ENCODE results near the gene DPP10. TPM values are rescaled to one million over a fixed set of nuclear protein-coding genes. Genes with fewer than 3 reads are reported as not detected.

The DPP10 gene
- total RNA-seq, 4 donors from 2014 or later, result 3.3 to 6.6 (median 4.7) TPM

- Histone ChIP-seq H3K27ac (replicated peaks in 1 of 4) (peak overlapping the region in 1 of 4 donors; percentile 11), H3K36me3 (no peaks in the 10 kb centered on the region), H3K27me3 (no peaks in the 10 kb centered on the region), H3K4me3 (no peak overlapping the region), H3K4me1 (peaks cover 0 to 2% (median 0%) of the 10 kb centered on the region in 4 donors), H3K9me3 (no peaks in the 10 kb centered on the region)
- 58% methylated on average over 3 of the region's 3 CpGs for WGBS
- TF ChIP-seq POLR2A (IDR thresholded peaks at IDR 0.05; ENCODE audit: low read depth) (no peak), POLR2AphosphoS5 (IDR thresholded peaks at IDR 0.05) (no peak), EP300 (IDR thresholded peaks at IDR 0.05) (no peak)
- TF ChIP-seq, protein P1, sequence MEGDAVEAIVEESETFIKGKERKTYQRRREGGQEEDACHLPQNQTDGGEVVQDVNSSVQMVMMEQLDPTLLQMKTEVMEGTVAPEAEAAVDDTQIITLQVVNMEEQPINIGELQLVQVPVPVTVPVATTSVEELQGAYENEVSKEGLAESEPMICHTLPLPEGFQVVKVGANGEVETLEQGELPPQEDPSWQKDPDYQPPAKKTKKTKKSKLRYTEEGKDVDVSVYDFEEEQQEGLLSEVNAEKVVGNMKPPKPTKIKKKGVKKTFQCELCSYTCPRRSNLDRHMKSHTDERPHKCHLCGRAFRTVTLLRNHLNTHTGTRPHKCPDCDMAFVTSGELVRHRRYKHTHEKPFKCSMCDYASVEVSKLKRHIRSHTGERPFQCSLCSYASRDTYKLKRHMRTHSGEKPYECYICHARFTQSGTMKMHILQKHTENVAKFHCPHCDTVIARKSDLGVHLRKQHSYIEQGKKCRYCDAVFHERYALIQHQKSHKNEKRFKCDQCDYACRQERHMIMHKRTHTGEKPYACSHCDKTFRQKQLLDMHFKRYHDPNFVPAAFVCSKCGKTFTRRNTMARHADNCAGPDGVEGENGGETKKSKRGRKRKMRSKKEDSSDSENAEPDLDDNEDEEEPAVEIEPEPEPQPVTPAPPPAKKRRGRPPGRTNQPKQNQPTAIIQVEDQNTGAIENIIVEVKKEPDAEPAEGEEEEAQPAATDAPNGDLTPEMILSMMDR (IDR thresholded peaks at IDR 0.05), result no peak
- DNase-seq (ENCODE audit: extremely low spot score), result no peak
- intact Hi-C loops (cut with DNase I), result no loop called here
Measured at GRCh38 chr2:114534116-114535084, 92.0 kb downstream of the DPP10 start.

GRCh38 chr2:114537777-114538176 is 95.3 kb downstream of the DPP10 start:
- WGBS, result 78% methylated on average over 1 of the region's 1 CpG
- DNase-seq (ENCODE audit: extremely low spot score), result no peak
- no peaks in the 10 kb centered on the region for H3K27me3 ChIP-seq
- H3K36me3 ChIP-seq, result no peaks in the 10 kb centered on the region
- TF ChIP-seq, protein P1 (IDR thresholded peaks at IDR 0.05), result no peak
- TF ChIP-seq EP300 (IDR thresholded peaks at IDR 0.05) (no peak), POLR2A (IDR thresholded peaks at IDR 0.05; ENCODE audit: low read depth) (no peak), POLR2AphosphoS5 (IDR thresholded peaks at IDR 0.05) (no peak)
- peaks cover 0 to 5% (median under 1%) of the 10 kb centered on the region in 4 donors for H3K4me1 ChIP-seq
- intact Hi-C loops (cut with DNase I), result no loop called here
- no peak overlapping the region for H3K4me3 ChIP-seq
- H3K27ac ChIP-seq (replicated peaks in 1 of 4), result no peak overlapping the region
- H3K9me3 ChIP-seq, result no peaks in the 10 kb centered on the region

GRCh38 chr2:114542695-114543094 is 100.3 kb downstream of the DPP10 start:
- no peak for DNase-seq (ENCODE audit: extremely low spot score)
- intact Hi-C loops (cut with DNase I), result no loop called here
- H3K4me1 ChIP-seq, result peaks cover 0 to 11% (median 1%) of the 10 kb centered on the region in 4 donors
- no peaks in the 10 kb centered on the region for H3K36me3 ChIP-seq
- 29% methylated on average over 2 of the region's 2 CpGs for WGBS
- H3K9me3 ChIP-seq, result no peaks in the 10 kb centered on the region
- H3K4me3 ChIP-seq, result peak overlapping the region in 2 of 4 donors; percentile 25 to 40
- H3K27ac ChIP-seq (replicated peaks in 1 of 4), result peak overlapping the region; percentile 32 to 54 (median 46)
- TF ChIP-seq POLR2AphosphoS5 (IDR thresholded peaks at IDR 0.05) (no peak), EP300 (IDR thresholded peaks at IDR 0.05) (no peak), POLR2A (IDR thresholded peaks at IDR 0.05; ENCODE audit: low read depth) (no peak)
- TF ChIP-seq, protein P1 (IDR thresholded peaks at IDR 0.05), result no peak
- no peaks in the 10 kb centered on the region for H3K27me3 ChIP-seq

DNA sequence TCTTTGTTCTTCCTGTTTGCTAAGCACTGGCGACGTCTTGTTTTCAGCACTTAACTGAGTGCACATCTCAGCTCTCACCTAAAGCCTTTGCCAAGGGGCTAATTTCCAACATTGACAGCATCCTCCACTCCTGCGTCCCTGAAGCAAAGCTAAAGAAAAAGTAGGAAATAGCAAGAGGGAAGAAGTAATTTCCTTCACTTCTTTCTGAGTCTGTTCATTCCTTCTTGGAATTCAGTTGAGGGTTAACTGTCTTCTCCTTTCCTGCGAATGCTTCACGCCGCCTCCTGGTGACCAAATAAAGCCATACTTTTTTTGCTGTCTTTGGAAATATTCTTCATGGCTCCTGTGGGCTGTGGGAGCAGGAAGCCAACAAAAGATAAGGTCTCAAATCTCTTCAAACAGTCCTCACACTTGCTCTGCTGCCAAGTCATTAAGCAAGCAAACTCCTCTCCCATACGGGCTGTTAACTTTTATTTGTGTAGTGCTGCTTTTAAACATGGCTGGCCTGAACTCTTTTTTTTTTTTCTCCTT is 100.9 kb downstream of the DPP10 start:
- TF ChIP-seq POLR2AphosphoS5 (IDR thresholded peaks at IDR 0.05) (no peak), EP300 (IDR thresholded peaks at IDR 0.05) (no peak), POLR2A (IDR thresholded peaks at IDR 0.05; ENCODE audit: low read depth) (no peak)
- TF ChIP-seq, protein P1 (IDR thresholded peaks at IDR 0.05), result peak in 1 of 3 experiments; percentile 31
- Histone ChIP-seq H3K27me3 (no peaks in the 10 kb centered on the region), H3K36me3 (no peaks in the 10 kb centered on the region), H3K4me1 (peaks cover 0 to 11% (median 1%) of the 10 kb centered on the region in 4 donors), H3K4me3 (peak overlapping the region in 3 of 4 donors; percentile 8 to 40 (median 25)), H3K27ac (replicated peaks in 1 of 4) (peak overlapping the region; percentile 32 to 54 (median 46)), H3K9me3 (no peaks in the 10 kb centered on the region)
- WGBS, result 25% methylated on average over 7 of the region's 7 CpGs
- DNase-seq (ENCODE audit: extremely low spot score), result no peak
- intact Hi-C loops (cut with DNase I), result no loop called here

All from esophagus muscularis mucosa (tissue), 4 donors.